ENCODE results near the gene PRSS2. TPM values are rescaled to one million over a fixed set of nuclear protein-coding genes. Genes with fewer than 3 reads are reported as not detected.
"Not testable (repeated sequence)": the region's sequence is repeated elsewhere in the genome, so short reads cannot be mapped to it uniquely, and the experiment has no call there.

The PRSS2 gene
- polyA plus RNA-seq, 1 donor: 60.4 TPM

DNA sequence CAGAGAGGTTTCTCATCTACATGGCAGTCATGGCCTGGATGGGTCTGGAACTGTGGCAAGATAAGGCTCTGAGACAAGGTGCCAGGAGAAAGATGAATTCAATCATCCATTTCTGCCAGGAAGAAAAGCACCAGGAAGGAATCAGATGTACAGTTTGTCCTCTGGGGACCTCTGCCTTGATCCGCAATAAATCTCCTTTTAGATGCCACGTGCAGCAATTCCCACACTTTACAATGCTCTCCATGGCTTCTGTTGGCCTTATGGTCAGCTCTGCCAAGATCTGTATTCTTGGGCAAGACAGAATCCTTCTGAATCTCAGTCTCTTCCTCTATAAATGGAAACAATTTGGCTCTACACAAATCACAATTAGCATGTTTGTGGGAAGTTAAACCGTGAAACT lies 12.5 kb upstream of the PRSS2 start:
- not testable (repeated sequence) for DNase-seq; H3K36me3 ChIP-seq (ENCODE audit: control insufficient read depth, insufficient read depth, low read length); H3K27ac ChIP-seq (ENCODE audit: low read length); H3K4me3 ChIP-seq (ENCODE audit: low read length); H3K27me3 ChIP-seq (ENCODE audit: control insufficient read depth, insufficient read depth, low read length); H3K4me1 ChIP-seq (ENCODE audit: control insufficient read depth, insufficient read depth, low read length); H3K9me3 ChIP-seq (ENCODE audit: control insufficient read depth, low read depth, low read length)
- WGBS (ENCODE audit: insufficient coverage, low lambda C conversion rate): no CpG with 5 or more reads among the region's 3 CpGs

DNA sequence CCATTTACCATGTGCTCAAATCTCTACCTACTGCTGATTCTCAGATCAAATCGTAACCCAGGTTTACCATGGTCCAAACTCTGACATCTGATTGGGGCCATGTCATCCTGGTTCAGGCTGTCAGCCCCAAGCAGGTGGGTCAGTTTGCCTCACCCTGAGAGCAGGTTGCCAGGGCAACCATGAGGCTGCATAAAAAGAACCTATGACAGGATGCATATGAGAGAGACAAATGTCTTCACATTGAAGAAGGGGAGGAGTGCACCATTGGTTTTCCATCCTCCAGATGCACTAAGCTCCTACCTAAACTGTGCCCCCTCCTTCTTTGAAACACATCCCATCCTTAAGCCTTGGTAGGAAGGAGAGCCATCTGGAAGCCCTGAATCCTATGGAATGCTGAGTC lies 11.3 kb upstream of the PRSS2 start:
- Histone ChIP-seq H3K27me3 (ENCODE audit: control insufficient read depth, insufficient read depth, low read length) (peaks cover 2% of the 10 kb centered on the region), H3K4me3 (ENCODE audit: low read length) (no peak overlapping the region), H3K4me1 (ENCODE audit: control insufficient read depth, insufficient read depth, low read length) (no peaks in the 10 kb centered on the region), H3K27ac (ENCODE audit: low read length) (no peak overlapping the region), H3K9me3 (ENCODE audit: control insufficient read depth, low read depth, low read length) (no peaks in the 10 kb centered on the region), H3K36me3 (ENCODE audit: control insufficient read depth, insufficient read depth, low read length) (no peaks in the 10 kb centered on the region)
- DNase-seq: no peak
- WGBS (ENCODE audit: insufficient coverage, low lambda C conversion rate): no CpG with 5 or more reads among the region's 1 CpG

- DNase-seq: no peak
- Histone ChIP-seq H3K27me3 (ENCODE audit: control insufficient read depth, insufficient read depth, low read length) (peaks cover 2% of the 10 kb centered on the region), H3K4me3 (ENCODE audit: low read length) (no peak overlapping the region), H3K4me1 (ENCODE audit: control insufficient read depth, insufficient read depth, low read length) (no peaks in the 10 kb centered on the region), H3K36me3 (ENCODE audit: control insufficient read depth, insufficient read depth, low read length) (no peaks in the 10 kb centered on the region), H3K9me3 (ENCODE audit: control insufficient read depth, low read depth, low read length) (no peaks in the 10 kb centered on the region), H3K27ac (ENCODE audit: low read length) (no peak overlapping the region)
- WGBS (ENCODE audit: insufficient coverage, low lambda C conversion rate): 31% methylated on average over 3 of the region's 5 CpGs
Measured at GRCh38 chr7:142760071-142760642, 10.6 kb upstream of the PRSS2 start.

DNA sequence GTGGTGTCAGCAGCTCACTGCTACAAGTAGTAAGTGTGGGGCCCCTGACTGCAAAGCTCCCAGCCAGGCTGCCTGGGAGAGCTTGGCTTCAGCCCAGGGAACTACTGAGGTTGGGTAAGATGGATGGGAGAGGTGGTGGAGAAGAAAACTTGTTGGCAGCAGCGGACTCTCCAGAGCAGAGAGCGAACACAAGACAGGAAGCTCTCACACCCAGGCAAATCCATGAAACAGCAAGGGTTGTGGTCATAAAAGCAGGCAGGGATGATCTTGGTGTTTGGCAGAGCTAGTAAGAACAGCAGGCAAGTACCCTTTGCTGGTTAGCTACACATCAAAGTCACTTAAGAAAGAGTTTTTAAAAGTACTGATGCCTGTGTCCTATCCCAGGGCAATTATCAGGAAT lies 9.2 kb upstream of the PRSS2 start:
- DNase-seq; H3K36me3 ChIP-seq (ENCODE audit: control insufficient read depth, insufficient read depth, low read length); H3K27ac ChIP-seq (ENCODE audit: low read length); H3K27me3 ChIP-seq (ENCODE audit: control insufficient read depth, insufficient read depth, low read length); H3K4me3 ChIP-seq (ENCODE audit: low read length); H3K4me1 ChIP-seq (ENCODE audit: control insufficient read depth, insufficient read depth, low read length); H3K9me3 ChIP-seq (ENCODE audit: control insufficient read depth, low read depth, low read length): not testable (repeated sequence)
- WGBS (ENCODE audit: insufficient coverage, low lambda C conversion rate): no CpG with 5 or more reads among the region's 2 CpGs

GRCh38 chr7:142762104-142762503 lies 8.7 kb upstream of the PRSS2 start:
- WGBS (ENCODE audit: insufficient coverage, low lambda C conversion rate): no CpG with 5 or more reads among the region's 1 CpG
- H3K9me3 ChIP-seq (ENCODE audit: control insufficient read depth, low read depth, low read length): no peaks in the 10 kb centered on the region

DNA sequence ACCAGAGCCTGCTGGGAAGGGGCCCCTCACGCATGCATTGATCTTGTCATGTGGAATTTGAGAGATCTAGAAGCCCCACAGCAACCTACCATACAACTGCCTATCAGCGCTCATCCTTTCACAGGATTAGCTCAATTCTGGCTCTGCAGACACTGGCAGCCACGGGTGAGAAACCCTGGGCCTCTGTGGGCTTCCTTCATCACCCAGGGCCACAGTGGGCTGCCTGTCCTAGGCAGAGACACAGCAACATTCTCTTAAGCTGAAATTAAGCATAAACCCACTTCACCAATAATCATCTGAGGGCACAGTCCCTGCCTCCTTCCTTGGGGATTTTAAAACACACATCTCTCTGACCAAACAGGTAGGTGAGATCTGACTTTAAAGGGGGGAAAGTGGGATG lies 3.3 kb upstream of the PRSS2 start:
- Histone ChIP-seq H3K27ac (ENCODE audit: low read length) (no peak overlapping the region), H3K4me3 (ENCODE audit: low read length) (no peak overlapping the region), H3K4me1 (ENCODE audit: control insufficient read depth, insufficient read depth, low read length) (no peaks in the 10 kb centered on the region), H3K27me3 (ENCODE audit: control insufficient read depth, insufficient read depth, low read length) (peaks cover 21% of the 10 kb centered on the region), H3K36me3 (ENCODE audit: control insufficient read depth, insufficient read depth, low read length) (no peaks in the 10 kb centered on the region), H3K9me3 (ENCODE audit: control insufficient read depth, low read depth, low read length) (no peaks in the 10 kb centered on the region)
- 100% methylated on average over 1 of the region's 3 CpGs for WGBS (ENCODE audit: insufficient coverage, low lambda C conversion rate)
- DNase-seq: no peak

More at GRCh38 chr7:142762104-142762503, 8.7 kb upstream of the PRSS2 start:
- Histone ChIP-seq H3K36me3 (ENCODE audit: control insufficient read depth, insufficient read depth, low read length) (no peaks in the 10 kb centered on the region), H3K4me1 (ENCODE audit: control insufficient read depth, insufficient read depth, low read length) (no peaks in the 10 kb centered on the region), H3K4me3 (ENCODE audit: low read length) (no peak overlapping the region), H3K27ac (ENCODE audit: low read length) (no peak overlapping the region), H3K27me3 (ENCODE audit: control insufficient read depth, insufficient read depth, low read length) (peaks cover 2% of the 10 kb centered on the region)
- no peak for DNase-seq

DNA sequence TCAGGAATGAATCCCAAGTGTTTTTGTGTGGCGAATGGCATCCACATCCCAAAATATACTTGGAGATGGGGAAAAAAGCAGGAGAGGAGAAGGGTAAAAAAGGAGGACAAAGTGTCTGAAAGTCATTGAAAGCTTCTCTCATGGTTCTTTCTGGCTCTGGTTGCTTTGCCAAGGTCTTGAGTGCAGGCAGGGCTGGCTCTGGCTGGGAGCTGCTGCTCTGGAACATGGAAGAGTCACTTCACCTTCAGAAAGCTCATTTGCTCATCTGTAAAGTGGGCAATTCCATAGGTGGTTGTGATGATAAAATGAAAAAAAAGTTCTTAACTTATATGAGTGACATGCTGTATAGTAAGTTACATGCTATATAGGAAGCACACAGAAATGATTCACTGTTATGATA lies 2.9 kb upstream of the PRSS2 start:
- DNase-seq: no peak
- Histone ChIP-seq H3K36me3 (ENCODE audit: control insufficient read depth, insufficient read depth, low read length) (no peaks in the 10 kb centered on the region), H3K9me3 (ENCODE audit: control insufficient read depth, low read depth, low read length) (no peaks in the 10 kb centered on the region), H3K27me3 (ENCODE audit: control insufficient read depth, insufficient read depth, low read length) (peaks cover 24% of the 10 kb centered on the region), H3K4me1 (ENCODE audit: control insufficient read depth, insufficient read depth, low read length) (no peaks in the 10 kb centered on the region), H3K27ac (ENCODE audit: low read length) (no peak overlapping the region), H3K4me3 (ENCODE audit: low read length) (no peak overlapping the region)
- WGBS (ENCODE audit: insufficient coverage, low lambda C conversion rate): 75% methylated on average over 1 of the region's 1 CpG

GRCh38 chr7:142768885-142769284 lies 1.9 kb upstream of the PRSS2 start:
- WGBS (ENCODE audit: insufficient coverage, low lambda C conversion rate): 100% methylated on average over 1 of the region's 3 CpGs

GRCh38 chr7:142771353-142771723 lies 568 bp downstream of the PRSS2 start:
- no CpG with 5 or more reads among the region's 5 CpGs for WGBS (ENCODE audit: insufficient coverage, low lambda C conversion rate)
- Histone ChIP-seq H3K36me3 (ENCODE audit: control insufficient read depth, insufficient read depth, low read length) (no peaks in the 10 kb centered on the region), H3K4me1 (ENCODE audit: control insufficient read depth, insufficient read depth, low read length) (no peaks in the 10 kb centered on the region), H3K27ac (ENCODE audit: low read length) (no peak overlapping the region), H3K9me3 (ENCODE audit: control insufficient read depth, low read depth, low read length) (no peaks in the 10 kb centered on the region), H3K27me3 (ENCODE audit: control insufficient read depth, insufficient read depth, low read length) (peaks cover 28% of the 10 kb centered on the region), H3K4me3 (ENCODE audit: low read length) (no peak overlapping the region)
- DNase-seq: no peak

More at GRCh38 chr7:142768885-142769284, 1.9 kb upstream of the PRSS2 start:
- H3K27me3 ChIP-seq (ENCODE audit: control insufficient read depth, insufficient read depth, low read length): peaks cover 28% of the 10 kb centered on the region
- H3K4me3 ChIP-seq (ENCODE audit: low read length); H3K36me3 ChIP-seq (ENCODE audit: control insufficient read depth, insufficient read depth, low read length); H3K27ac ChIP-seq (ENCODE audit: low read length); DNase-seq; H3K4me1 ChIP-seq (ENCODE audit: control insufficient read depth, insufficient read depth, low read length); H3K9me3 ChIP-seq (ENCODE audit: control insufficient read depth, low read depth, low read length): not testable (repeated sequence)

GRCh38 chr7:142772051-142772450 lies 1.3 kb downstream of the PRSS2 start:
- Histone ChIP-seq H3K27me3 (ENCODE audit: control insufficient read depth, insufficient read depth, low read length) (peaks cover 28% of the 10 kb centered on the region), H3K36me3 (ENCODE audit: control insufficient read depth, insufficient read depth, low read length) (no peaks in the 10 kb centered on the region), H3K9me3 (ENCODE audit: control insufficient read depth, low read depth, low read length) (no peaks in the 10 kb centered on the region), H3K4me1 (ENCODE audit: control insufficient read depth, insufficient read depth, low read length) (no peaks in the 10 kb centered on the region), H3K4me3 (ENCODE audit: low read length) (no peak overlapping the region), H3K27ac (ENCODE audit: low read length) (no peak overlapping the region)
- no peak for DNase-seq
- WGBS (ENCODE audit: insufficient coverage, low lambda C conversion rate): 80% methylated on average over 2 of the region's 6 CpGs

GRCh38 chr7:142772673-142773072 lies 1.9 kb downstream of the PRSS2 start:
- peaks cover 23% of the 10 kb centered on the region for H3K27me3 ChIP-seq (ENCODE audit: control insufficient read depth, insufficient read depth, low read length)
- no peak for DNase-seq
- no peaks in the 10 kb centered on the region for H3K36me3 ChIP-seq (ENCODE audit: control insufficient read depth, insufficient read depth, low read length)
- H3K9me3 ChIP-seq (ENCODE audit: control insufficient read depth, low read depth, low read length): no peaks in the 10 kb centered on the region
- H3K4me1 ChIP-seq (ENCODE audit: control insufficient read depth, insufficient read depth, low read length): no peaks in the 10 kb centered on the region
- no peak overlapping the region for H3K27ac ChIP-seq (ENCODE audit: low read length)
- H3K4me3 ChIP-seq (ENCODE audit: low read length): no peak overlapping the region
